ENCODE measurements around the gene LRCH3. TPM values are rescaled to one million over a fixed set of nuclear protein-coding genes. Genes with fewer than 3 reads are reported as not detected.

The LRCH3 gene
- total RNA-seq, 1 experiment from 2014 or later, result 56.4 TPM

GRCh38 chr3:197906850-197907187, 115.8 kb downstream of the LRCH3 start:
- Histone ChIP-seq H3K9ac (ENCODE audit: extremely low read depth, insufficient read length, low read length) (no peak overlapping the region), H2BK15ac (ENCODE audit: low read depth, low read length) (no peak overlapping the region), H3T11ph (ENCODE audit: low read length) (no peak overlapping the region), H3K27me3 (ENCODE audit: insufficient read depth, low read length) (no peaks in the 10 kb centered on the region), H3K4me1 (ENCODE audit: insufficient read depth, low read length) (no peaks in the 10 kb centered on the region; the same call in 1 of the 2 replicates), H2BK5ac (ENCODE audit: insufficient read length, low read length) (no peak overlapping the region), H4K91ac (ENCODE audit: insufficient read length, low read depth, low read length) (no peak overlapping the region), H3K79me1 (ENCODE audit: insufficient read depth, low read depth, low read length, poor library complexity, severe bottlenecking) (no peaks in the 10 kb centered on the region), H3K79me2 (ENCODE audit: insufficient read depth, low read length) (no peaks in the 10 kb centered on the region), H2BK12ac (ENCODE audit: insufficient read length, low read depth, low read length) (no peak overlapping the region), H2BK20ac (ENCODE audit: low read depth, low read length, poor library complexity, severe bottlenecking) (no peak overlapping the region), H3K4ac (ENCODE audit: low read depth, low read length) (no peak overlapping the region), H3K18ac (ENCODE audit: insufficient read length, low read depth, low read length) (no peak overlapping the region), H4K8ac (replicated peaks; ENCODE audit: insufficient read length, low read depth, low read length) (no peak overlapping the region), H4K5ac (ENCODE audit: insufficient read length, low read depth, low read length) (no peak overlapping the region), H3K27ac (ENCODE audit: insufficient read length, low read depth, low read length) (no peak overlapping the region), H3K56ac (ENCODE audit: insufficient read length, low read depth, low read length) (no peak overlapping the region), H2BK120ac (ENCODE audit: low read depth, low read length, poor library complexity, severe bottlenecking) (no peak overlapping the region), H3K9me3 (ENCODE audit: control insufficient read depth, low read depth, low read length) (no peaks in the 10 kb centered on the region), H3K4me2 (ENCODE audit: insufficient read depth, insufficient read length, low read length) (no peak overlapping the region), H4K20me1 (ENCODE audit: control insufficient read depth, insufficient read depth, insufficient read length) (no peaks in the 10 kb centered on the region), H2AK5ac (ENCODE audit: insufficient read length, low read length) (no peak overlapping the region), H3K14ac (ENCODE audit: insufficient read depth, low read length) (no peak overlapping the region), H3K23me2 (ENCODE audit: insufficient read length, low read depth, low read length, poor library complexity, severe bottlenecking) (no peaks in the 10 kb centered on the region), H2AFZ (ENCODE audit: low read length) (no peak overlapping the region), H3K23ac (ENCODE audit: insufficient read length, low read depth, low read length) (no peak overlapping the region)
- no peaks in the 10 kb centered on the region for H3K36me3 Mint-ChIP-seq (ENCODE audit: insufficient read depth in 1 of 3, low read depth in 3 of 3)
- H3K27me3 Mint-ChIP-seq (ENCODE audit: low read depth), result 0 out of 2 replicates have a peak, but pooled peaks cover 2% of the 10 kb centered on the region
- peaks cover 5 to 7% of the 10 kb centered on the region in 2 experiments; a peak in 3 of 4 replicates for H3K4me1 Mint-ChIP-seq
- WGBS (ENCODE audit: extremely low coverage, insufficient read length, low lambda C conversion rate), result no CpG with 5 or more reads among the region's 3 CpGs
- no peaks in the 10 kb centered on the region; a peak in 1 of 5 replicates for H3K9me3 Mint-ChIP-seq
- no peak overlapping the region for H3K4me3 Mint-ChIP-seq
- DNase-seq, result no peak
- no peak for TF ChIP-seq CTCF (conservative IDR thresholded peaks at IDR 0.05)
- no peak overlapping the region for H3K27ac Mint-ChIP-seq
